ENCODE data around the gene BARX1.
"Not testable (repeated sequence)": the region's sequence is repeated elsewhere in the genome, so short reads cannot be mapped to it uniquely, and the experiment has no call there.

Gene BARX1, protein sequence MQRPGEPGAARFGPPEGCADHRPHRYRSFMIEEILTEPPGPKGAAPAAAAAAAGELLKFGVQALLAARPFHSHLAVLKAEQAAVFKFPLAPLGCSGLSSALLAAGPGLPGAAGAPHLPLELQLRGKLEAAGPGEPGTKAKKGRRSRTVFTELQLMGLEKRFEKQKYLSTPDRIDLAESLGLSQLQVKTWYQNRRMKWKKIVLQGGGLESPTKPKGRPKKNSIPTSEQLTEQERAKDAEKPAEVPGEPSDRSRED

GRCh38 chr9:93955111-93955980 is at the start of gene BARX1:
Gene BARX1, minus strand, starts transcription at chr9:93955355. Its CDS starts 209 bp downstream, at chr9:93955146.
- in situ Hi-C loops (cut with HindIII; ENCODE audit: low sequenced_read_pairs), result no loop called here

- in situ Hi-C loops (cut with HindIII; ENCODE audit: low sequenced_read_pairs), result no loop called here
These were observed 47.4 kb upstream of the BARX1 start for GRCh38 chr9:94002316-94003140.

- in situ Hi-C loops (cut with HindIII; ENCODE audit: low sequenced_read_pairs), result loop anchor here (25.0 kb wide), 1 partner anchor 335 kb away; no protein-coding TSS in a partner anchor
These were observed 41.7 kb upstream of the BARX1 start for GRCh38 chr9:93996863-93997262.

GRCh38 chr9:93996367-93996766 is 41.2 kb upstream of the BARX1 start:
- in situ Hi-C loops (cut with HindIII; ENCODE audit: low sequenced_read_pairs), result loop anchor here (25.0 kb wide), 1 partner anchor 334 kb away; no protein-coding TSS in a partner anchor

DNA sequence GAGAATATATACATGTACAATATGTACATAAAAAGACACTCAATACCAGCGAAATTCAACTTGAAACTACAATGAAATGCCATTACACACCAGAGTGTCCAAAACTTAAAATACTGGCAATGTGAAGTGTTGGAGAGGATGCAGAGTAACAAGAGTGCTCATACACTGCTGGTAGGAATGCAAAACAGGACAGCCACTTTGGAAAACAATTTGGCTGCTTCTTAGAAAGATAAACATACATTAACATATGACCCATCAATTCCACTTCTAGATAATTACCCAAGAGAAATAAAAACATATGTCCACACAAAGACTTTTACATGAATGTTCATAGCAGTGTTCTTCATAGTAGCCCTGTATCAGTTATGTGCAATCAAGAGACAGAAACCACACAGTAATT is 39.4 kb upstream of the BARX1 start:
- in situ Hi-C loops (cut with HindIII; ENCODE audit: low sequenced_read_pairs), result loop anchor here (25.0 kb wide), 1 partner anchor 332 kb away; no protein-coding TSS in a partner anchor

DNA sequence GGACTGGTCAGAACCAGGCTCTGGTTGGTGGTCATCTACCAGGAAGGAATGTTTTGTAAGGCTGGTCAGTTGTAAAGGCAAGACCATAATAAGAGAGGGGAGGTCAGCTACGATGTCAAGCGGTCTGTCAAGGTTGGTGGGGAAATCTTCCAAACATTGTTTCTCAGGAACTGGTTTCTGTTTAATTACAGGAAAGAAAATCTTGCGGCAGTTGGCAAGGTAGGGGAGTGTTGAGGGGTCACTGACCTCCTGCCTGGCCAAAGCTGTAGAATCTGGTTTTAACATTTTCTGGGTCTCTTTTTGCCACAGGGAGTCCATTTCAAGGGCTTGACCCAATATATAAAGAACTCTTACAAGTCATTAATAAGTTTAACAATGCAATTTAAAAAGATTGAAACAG is 39.0 kb upstream of the BARX1 start:
- in situ Hi-C loops (cut with HindIII; ENCODE audit: low sequenced_read_pairs), result loop anchor here (25.0 kb wide), 1 partner anchor 332 kb away; no protein-coding TSS in a partner anchor

GRCh38 chr9:93992830-93993229 is 37.7 kb upstream of the BARX1 start:
- in situ Hi-C loops (cut with HindIII; ENCODE audit: low sequenced_read_pairs), result loop anchor here (25.0 kb wide), 1 partner anchor 331 kb away; no protein-coding TSS in a partner anchor

- in situ Hi-C loops (cut with HindIII; ENCODE audit: low sequenced_read_pairs), result loop anchor here (25.0 kb wide), 1 partner anchor 328 kb away; no protein-coding TSS in a partner anchor
These were observed 35.3 kb upstream of the BARX1 start for GRCh38 chr9:93990448-93990847.

DNA sequence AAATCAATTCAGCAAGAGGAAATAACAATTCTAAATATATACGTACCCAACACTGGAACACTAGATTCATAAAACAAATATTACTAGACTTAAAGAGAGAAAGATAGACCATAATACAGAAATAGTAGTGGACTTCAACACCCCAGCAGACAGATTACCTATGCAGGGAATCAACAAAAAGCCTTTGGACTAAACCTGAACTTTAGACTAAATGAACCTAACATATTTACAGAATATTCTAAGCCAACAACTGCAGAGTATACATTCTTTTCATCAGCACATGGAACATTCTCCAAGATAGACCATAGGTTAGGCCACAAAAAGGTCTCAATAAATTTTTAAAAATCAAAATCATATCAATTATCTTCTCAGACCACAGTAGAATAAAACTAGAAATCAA is 32.9 kb upstream of the BARX1 start:
- in situ Hi-C loops (cut with HindIII; ENCODE audit: low sequenced_read_pairs), result loop anchor here (25.0 kb wide), 1 partner anchor 326 kb away; no protein-coding TSS in a partner anchor

DNA sequence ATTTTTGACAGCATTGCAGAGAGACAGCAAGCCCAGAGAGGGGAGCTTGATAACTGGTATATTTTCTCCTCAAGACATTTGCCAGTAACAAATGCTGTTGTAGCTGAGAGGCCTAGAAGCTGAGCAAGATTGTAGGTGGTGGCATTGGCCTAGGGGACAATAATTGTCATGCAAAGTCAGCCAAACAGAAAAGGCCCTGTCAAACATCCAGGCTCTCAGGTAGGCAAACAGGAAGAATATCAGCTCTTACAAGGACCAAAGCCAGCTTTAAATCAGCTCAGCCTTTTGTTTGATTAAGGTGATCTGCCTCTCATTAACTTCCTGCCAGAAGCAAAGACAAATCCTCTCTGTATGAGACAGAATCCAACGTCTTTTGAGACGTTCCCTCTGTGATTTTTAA is 29.7 kb upstream of the BARX1 start:
- in situ Hi-C loops (cut with HindIII; ENCODE audit: low sequenced_read_pairs), result loop anchor here (25.0 kb wide), 1 partner anchor 323 kb away; no protein-coding TSS in a partner anchor

GRCh38 chr9:93983875-93984274 is 28.7 kb upstream of the BARX1 start:
- in situ Hi-C loops (cut with HindIII; ENCODE audit: low sequenced_read_pairs), result loop anchor here (25.0 kb wide), 1 partner anchor 322 kb away; no protein-coding TSS in a partner anchor

DNA sequence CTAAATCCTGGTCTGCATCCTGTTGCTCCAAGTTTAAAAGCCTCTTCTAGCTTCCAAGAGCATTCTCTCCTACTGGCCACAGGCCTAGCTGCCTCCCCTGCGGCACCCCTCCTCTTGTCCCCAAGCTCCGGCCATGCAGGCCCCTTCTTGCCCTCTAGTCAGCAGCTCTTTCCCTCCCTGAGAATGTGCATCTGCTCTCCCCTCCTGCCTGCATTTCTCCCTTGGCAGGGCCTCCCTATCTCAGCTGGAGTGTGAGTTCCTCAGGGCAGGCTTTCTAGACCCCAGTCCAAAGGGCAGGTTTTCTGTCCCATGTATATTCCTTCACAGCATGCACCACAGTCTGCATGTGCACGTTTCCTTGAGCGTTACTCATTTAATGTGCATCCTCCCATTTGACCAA is 24.6 kb upstream of the BARX1 start:
- in situ Hi-C loops (cut with HindIII; ENCODE audit: low sequenced_read_pairs), result loop anchor here (5.0 to 25.0 kb wide), 2 partner anchors 52 to 317 kb away; no protein-coding TSS in a partner anchor

- in situ Hi-C loops (cut with HindIII; ENCODE audit: low sequenced_read_pairs), result loop anchor here (5.0 to 25.0 kb wide), 2 partner anchors 51 to 316 kb away; no protein-coding TSS in a partner anchor
These were observed 23.4 kb upstream of the BARX1 start for GRCh38 chr9:93978551-93978950.

- in situ Hi-C loops (cut with HindIII; ENCODE audit: low sequenced_read_pairs), result loop anchor here (5.0 to 25.0 kb wide), 2 partner anchors 50 to 315 kb away; no protein-coding TSS in a partner anchor
These were observed 21.8 kb upstream of the BARX1 start for GRCh38 chr9:93976973-93977372.

DNA sequence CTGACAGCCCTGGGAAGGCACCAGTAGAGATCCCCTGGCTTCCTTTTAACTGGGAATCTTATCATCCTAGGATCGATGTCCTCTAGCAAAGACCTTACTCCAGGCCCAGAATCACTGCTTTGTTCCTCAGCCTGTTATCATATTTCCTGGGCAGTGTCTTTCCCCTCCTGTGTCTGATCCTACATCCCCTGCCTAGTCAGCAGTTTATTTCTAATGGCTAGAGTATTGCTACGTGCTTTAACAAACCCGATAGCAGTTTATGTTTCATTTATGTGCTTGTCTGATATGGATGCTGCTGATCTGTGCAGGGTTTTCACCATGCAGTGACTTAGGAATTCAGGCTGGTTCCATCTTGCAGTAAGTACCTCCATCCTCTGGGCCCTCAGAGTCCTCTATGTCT is 20.9 kb upstream of the BARX1 start:
- in situ Hi-C loops (cut with HindIII; ENCODE audit: low sequenced_read_pairs), result loop anchor here (5.0 to 25.0 kb wide), 2 partner anchors 49 to 314 kb away; no protein-coding TSS in a partner anchor

DNA sequence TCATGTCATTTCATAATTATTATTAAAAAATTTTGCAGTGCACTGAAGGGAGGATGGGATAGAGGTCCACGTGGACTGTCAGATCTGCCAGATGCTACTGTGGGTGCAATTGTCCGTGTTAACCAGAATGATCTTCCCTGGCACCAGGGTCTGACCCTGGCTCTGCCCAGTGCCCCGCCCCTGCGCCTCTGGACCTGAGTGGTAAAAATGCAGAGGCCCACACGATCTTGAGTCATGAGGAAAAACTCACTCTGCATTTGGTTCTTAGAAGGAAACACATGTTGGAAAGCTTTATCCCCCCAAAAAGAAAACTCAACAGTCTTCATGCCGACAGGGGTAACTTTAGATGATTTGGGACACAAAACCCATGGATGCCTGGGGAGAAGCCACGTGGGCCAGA is 20.1 kb upstream of the BARX1 start:
- in situ Hi-C loops (cut with HindIII; ENCODE audit: low sequenced_read_pairs), result loop anchor here (5.0 to 25.0 kb wide), 2 partner anchors 48 to 313 kb away; no protein-coding TSS in a partner anchor

DNA sequence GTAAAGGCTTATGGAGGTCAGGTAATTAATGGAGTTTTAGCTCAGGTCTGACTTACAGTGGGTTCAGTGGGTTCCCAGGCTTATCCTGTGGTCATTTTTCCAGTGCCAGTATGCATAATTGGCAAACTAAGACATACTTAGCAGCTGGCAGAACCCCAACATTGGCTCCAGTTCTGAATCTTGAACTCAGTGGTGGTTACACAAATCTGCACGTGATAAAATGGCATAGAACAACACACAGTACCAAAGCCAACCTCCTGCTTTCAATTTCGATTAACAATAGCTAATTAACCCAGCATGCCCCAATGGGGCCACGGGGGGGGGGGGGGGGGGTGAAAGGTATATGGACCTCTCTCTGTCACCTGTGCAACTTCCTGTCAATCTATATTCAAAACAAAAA is 19.0 kb upstream of the BARX1 start:
- in situ Hi-C loops (cut with HindIII; ENCODE audit: low sequenced_read_pairs), result no loop called here

DNA sequence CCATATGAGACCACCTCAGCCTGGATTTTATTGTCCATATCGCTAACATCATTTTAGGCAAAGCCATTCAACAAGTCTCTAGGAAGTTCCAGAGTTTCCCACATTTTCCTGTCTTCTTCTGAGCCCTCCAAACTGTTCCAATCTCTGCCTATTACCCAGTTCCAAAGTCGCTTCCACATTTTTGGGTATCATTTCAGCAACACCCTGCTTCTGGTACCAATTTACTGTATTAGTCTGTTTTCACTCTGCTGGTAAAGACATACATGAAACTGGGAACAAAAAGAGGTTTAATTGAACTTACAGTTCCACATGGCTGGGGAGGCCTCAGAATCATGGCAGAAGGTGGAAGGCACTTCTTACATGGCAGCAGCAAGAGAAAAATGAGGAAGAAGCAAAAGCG is 17.5 kb upstream of the BARX1 start:
- in situ Hi-C loops (cut with HindIII; ENCODE audit: low sequenced_read_pairs), result not testable (repeated sequence)

DNA sequence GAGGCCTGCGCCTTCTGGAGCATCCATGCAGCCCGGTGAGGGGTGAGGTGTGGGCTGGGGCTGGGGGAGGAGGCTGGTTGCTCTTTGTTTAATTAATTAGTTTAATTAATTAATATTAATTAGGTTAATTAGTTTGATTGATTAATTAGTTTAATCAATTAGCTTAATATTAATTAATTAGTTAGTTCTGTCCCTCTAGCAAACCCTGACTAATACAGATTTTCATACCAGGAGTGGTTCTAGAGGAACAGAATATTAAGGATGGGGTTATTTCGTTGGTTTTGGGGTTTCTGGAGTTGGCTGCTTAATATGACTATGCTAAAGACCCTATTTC is 14.1 kb upstream of the BARX1 start:
- in situ Hi-C loops (cut with HindIII; ENCODE audit: low sequenced_read_pairs), result no loop called here
